HEK293 (cell line): ENCODE results near the gene FOXO6.

Experiments used
- GFI1B ChIP-seq: fragments of 450-650 bp; formaldehyde crosslinking; IDR thresholded peaks from 2 replicates; pipeline ENCODE4 v1.5.1; 2016; ENCODE audit warnings: missing biosample characterization, missing genetic modification characterization
- HOXA7 ChIP-seq: sonication (generic); formaldehyde crosslinking; IDR thresholded peaks from 2 replicates; pipeline ENCODE4 v1.8.1; 2022; ENCODE audit warnings: missing genetic modification reagents, borderline replicate concordance
- MYNN ChIP-seq: fragments of 450-650 bp; formaldehyde crosslinking; IDR thresholded peaks from 2 replicates; pipeline ENCODE4 v1.5.1; 2016; ENCODE audit warnings: missing biosample characterization, missing genetic modification characterization, borderline replicate concordance
- MZF1 ChIP-seq: fragments of 450-650 bp; formaldehyde crosslinking; IDR thresholded peaks from 2 replicates; pipeline ENCODE4 v1.5.1; 2017; ENCODE audit warnings: missing biosample characterization, missing genetic modification characterization, borderline replicate concordance
- PRDM10 ChIP-seq: fragments of 450-650 bp; formaldehyde crosslinking; IDR thresholded peaks from 2 replicates; pipeline ENCODE4 v1.5.1; 2016; ENCODE audit warnings: missing biosample characterization, missing genetic modification characterization
- SP2 ChIP-seq: fragments of 450-650 bp; formaldehyde crosslinking; IDR thresholded peaks from 2 replicates; pipeline ENCODE4 v1.5.1; 2016; ENCODE audit warnings: missing biosample characterization, missing genetic modification characterization
- TSHZ1 ChIP-seq: fragments of 450-650 bp; formaldehyde crosslinking; IDR thresholded peaks from 2 replicates; pipeline ENCODE4 v1.5.1; 2016; ENCODE audit warnings: missing biosample characterization, missing genetic modification characterization, borderline replicate concordance
- YY2 ChIP-seq: fragments of 450-650 bp; formaldehyde crosslinking; IDR thresholded peaks from 2 replicates; pipeline ENCODE4 v1.5.1; 2016; ENCODE audit warnings: missing biosample characterization, missing genetic modification characterization
- ZBTB1 ChIP-seq: fragments of 450-650 bp; formaldehyde crosslinking; IDR thresholded peaks from 2 replicates; pipeline ENCODE4 v1.5.1; 2016; ENCODE audit warnings: missing biosample characterization, missing genetic modification characterization
- ZBTB10 ChIP-seq: fragments of 450-650 bp; formaldehyde crosslinking; IDR thresholded peaks from 2 replicates; pipeline ENCODE4 v1.5.1; 2016; ENCODE audit warnings: missing biosample characterization, missing genetic modification characterization
- ZBTB20 ChIP-seq: fragments of 450-650 bp; formaldehyde crosslinking; IDR thresholded peaks from 2 replicates; pipeline ENCODE4 v1.5.1; 2016; ENCODE audit warnings: missing biosample characterization, missing genetic modification characterization
- ZBTB44 ChIP-seq: fragments of 450-650 bp; IDR thresholded peaks from 2 replicates; pipeline ENCODE4 v1.5.1; 2018; ENCODE audit warnings: missing biosample characterization, mild to moderate bottlenecking, missing genetic modification characterization
- ZFP37 ChIP-seq: fragments of 450-650 bp; formaldehyde crosslinking; IDR thresholded peaks from 2 replicates; pipeline ENCODE4 v1.5.1; 2016; ENCODE audit warnings: missing biosample characterization, missing genetic modification characterization
- ZFP41 ChIP-seq: fragments of 450-650 bp; formaldehyde crosslinking; IDR thresholded peaks from 2 replicates; pipeline ENCODE4 v1.5.1; 2016; ENCODE audit warnings: missing biosample characterization, missing genetic modification characterization, borderline replicate concordance
- ZIC2 ChIP-seq: fragments of 450-650 bp; formaldehyde crosslinking; IDR thresholded peaks from 2 replicates; pipeline ENCODE4 v1.5.1; 2016; ENCODE audit warnings: missing biosample characterization, missing genetic modification characterization
- ZNF114 ChIP-seq: fragments of 450-650 bp; formaldehyde crosslinking; IDR thresholded peaks from 2 replicates; pipeline ENCODE4 v1.5.0; 2017; ENCODE audit warnings: missing biosample characterization, missing genetic modification characterization
- ZNF202 ChIP-seq: fragments of 450-650 bp; formaldehyde crosslinking; IDR thresholded peaks from 2 replicates; pipeline ENCODE4 v1.5.1; 2016; ENCODE audit warnings: missing biosample characterization, missing genetic modification characterization, borderline replicate concordance
- ZNF223 ChIP-seq: fragments of 450-650 bp; formaldehyde crosslinking; IDR thresholded peaks from 2 replicates; pipeline ENCODE4 v1.5.1; 2016; ENCODE audit warnings: missing biosample characterization, missing genetic modification characterization
- ZNF311 ChIP-seq: fragments of 450-650 bp; formaldehyde crosslinking; IDR thresholded peaks from 2 replicates; pipeline ENCODE4 v1.5.1; 2017; ENCODE audit warnings: missing biosample characterization, missing genetic modification characterization, borderline replicate concordance
- ZNF394 ChIP-seq: fragments of 450-650 bp; formaldehyde crosslinking; IDR thresholded peaks from 2 replicates; pipeline ENCODE4 v1.5.1; 2016; ENCODE audit warnings: missing biosample characterization, missing genetic modification characterization, mild to moderate bottlenecking, moderate library complexity, borderline replicate concordance
- ZNF473 ChIP-seq: fragments of 450-650 bp; formaldehyde crosslinking; IDR thresholded peaks from 2 replicates; pipeline ENCODE4 v1.5.1; 2017; ENCODE audit warnings: missing biosample characterization, missing genetic modification characterization
- ZNF488 ChIP-seq: fragments of 450-650 bp; formaldehyde crosslinking; IDR thresholded peaks from 2 replicates; pipeline ENCODE4 v1.5.1; 2016; ENCODE audit warnings: missing biosample characterization, missing genetic modification characterization
- ZNF544 ChIP-seq: fragments of 450-650 bp; formaldehyde crosslinking; IDR thresholded peaks from 2 replicates; pipeline ENCODE4 v1.5.0; 2017; ENCODE audit warnings: missing biosample characterization, missing genetic modification characterization
- ZNF624 ChIP-seq: fragments of 450-650 bp; formaldehyde crosslinking; IDR thresholded peaks from 2 replicates; pipeline ENCODE4 v1.5.1; 2017; ENCODE audit warnings: missing biosample characterization, missing genetic modification characterization
- ZNF704 ChIP-seq: fragments of 450-650 bp; formaldehyde crosslinking; IDR thresholded peaks from 2 replicates; pipeline ENCODE4 v1.5.1; 2016; ENCODE audit warnings: missing biosample characterization, missing genetic modification characterization
- ZNF776 ChIP-seq: fragments of 450-650 bp; formaldehyde crosslinking; IDR thresholded peaks from 2 replicates; pipeline ENCODE4 v1.5.0; 2017; ENCODE audit warnings: missing biosample characterization, missing genetic modification characterization, borderline replicate concordance

Gene FOXO6

GRCh38 chr1:41361495-41362356, 492 bp downstream of the FOXO6 start (continued):
- TF ChIP-seq MZF1, result no peak
- no peak for TF ChIP-seq HOXA7
- TF ChIP-seq ZNF473 (tag by site-specific recombination), result no peak
- TF ChIP-seq ZNF776 (tag by site-specific recombination), result no peak
- no peak for TF ChIP-seq ZBTB44 (tag by site-specific recombination)
- TF ChIP-seq ZNF544 (tag by site-specific recombination), result no peak
- TF ChIP-seq ZFP41, result no peak
- TF ChIP-seq ZIC2, result peak; percentile 72
- no peak for TF ChIP-seq ZNF394 (tag by site-specific recombination)
- TF ChIP-seq TSHZ1 (tag by site-specific recombination), result no peak
- TF ChIP-seq ZFP37 (tag by site-specific recombination), result no peak
- TF ChIP-seq ZNF202 (tag by site-specific recombination), result no peak
- TF ChIP-seq ZNF114, result no peak
- TF ChIP-seq YY2 (tag by site-specific recombination), result no peak
- no peak for TF ChIP-seq ZNF311
- TF ChIP-seq ZBTB10 (tag by site-specific recombination), result no peak
- peak; percentile 50; the same call in 1 of the 2 replicates for TF ChIP-seq SP2 (tag by site-specific recombination)
- no peak for TF ChIP-seq PRDM10
- no peak for TF ChIP-seq ZNF223 (tag by site-specific recombination)
- no peak for TF ChIP-seq MYNN
- TF ChIP-seq GFI1B (tag by site-specific recombination), result no peak
- TF ChIP-seq ZNF488 (tag by site-specific recombination), result no peak
- peak; percentile 32; the same call in 1 of the 2 replicates for TF ChIP-seq ZBTB20 (tag by site-specific recombination)
- no peak for TF ChIP-seq ZNF704 (tag by site-specific recombination)
- no peak for TF ChIP-seq ZBTB1 (tag by site-specific recombination)
- no peak for TF ChIP-seq ZNF624
